Activated CD8-positive, alpha-beta T cell treated with anti-CD3 and anti-CD28 coated beads for 36 hours (primary cell): Measurements from ENCODE around the gene PNKD. TPM values are rescaled to one million over a fixed set of nuclear protein-coding genes. Genes with fewer than 3 reads are reported as not detected.

Source experiments
- ATAC-seq: fragments of 200-7000 bp; cut with Tn5 transposase; one replicate; pipeline ENCODE4 v1.10.0; 2021; ENCODE audit warnings: mild to moderate bottlenecking, moderate library complexity
- CTCF ChIA-PET: fragments of 350-600 bp; sonication (Branson Sonifier 250); formaldehyde crosslinking; loops from one replicate; lab custom pipeline; 2021; ENCODE audit warnings: antibody characterized with exemption; lab: Charles Lee
- POLR2A ChIA-PET: fragments of 350-600 bp; sonication (Branson Sonifier 250); formaldehyde crosslinking; loops from one replicate; lab custom pipeline; 2021; ENCODE audit warnings: antibody characterized with exemption; lab: Charles Lee
- DNase-seq: peaks from one replicate; pipeline ENCODE4 v3.0.0-alpha.2; 2020
- H3K27ac Mint-ChIP-seq: one replicate; pipeline ENCODE4 v1.8.0; 2021; ENCODE audit warnings: mild to moderate bottlenecking, mixed read lengths
- H3K27me3 Mint-ChIP-seq: one replicate; pipeline ENCODE4 v1.8.0; 2021; ENCODE audit warnings: mixed read lengths
- H3K36me3 Mint-ChIP-seq: one replicate; pipeline ENCODE4 v1.8.0; 2021; ENCODE audit warnings: low read depth, mixed read lengths
- H3K4me1 Mint-ChIP-seq: one replicate; pipeline ENCODE4 v1.8.0; 2021; ENCODE audit warnings: low read depth, mixed read lengths
- H3K4me3 Mint-ChIP-seq: one replicate; pipeline ENCODE4 v1.8.0; 2021; ENCODE audit warnings: mild to moderate bottlenecking, moderate library complexity, mixed read lengths
- H3K9me3 Mint-ChIP-seq: one replicate; pipeline ENCODE4 v1.8.0; 2021; ENCODE audit warnings: mixed read lengths
- intact Hi-C: fragments of 100-400 bp; cut with micrococcal nuclease; formaldehyde crosslinking; loops from one replicate; pipeline ENCODE4 v1.10.0; 2022
- total RNA-seq, 2 experiments: library from RNA; stranded (reverse); gene quantifications; one replicate each; pipeline ENCODE4 v1.2.3, GENCODE V29; 2021
- TF ChIP-seq, protein P1 (sequence below): fragments of 200-600 bp; IDR thresholded peaks from one replicate; pipeline ENCODE4 v1.8.0; 2022; ENCODE audit warnings: antibody characterized with exemption, mild to moderate bottlenecking

The PNKD gene
- total RNA-seq, 2 experiments from 2014 or later, result 19.8 to 24.4 TPM

DNA sequence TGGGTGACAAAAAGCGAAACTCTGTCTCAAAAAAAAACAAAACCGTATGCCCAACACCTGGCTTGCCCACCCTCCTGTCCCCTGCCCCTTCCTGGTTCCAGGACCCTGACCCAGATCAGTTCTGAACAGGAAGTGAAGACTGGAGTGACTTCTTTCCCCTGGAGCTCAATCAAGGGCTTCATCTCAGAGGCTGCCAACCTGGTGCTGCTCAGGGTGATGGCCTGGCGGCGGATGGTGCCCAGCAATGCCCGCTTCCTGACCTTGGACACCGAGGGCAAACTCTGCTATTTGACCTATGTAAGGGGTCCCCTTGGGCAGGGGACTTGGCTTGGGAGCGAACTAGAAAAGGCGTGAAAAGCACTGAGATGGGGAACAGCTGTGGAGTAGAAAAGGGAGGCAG, 92.3 kb downstream of the PNKD start:
- H3K4me1 Mint-ChIP-seq, result no peaks in the 10 kb centered on the region
- POLR2A ChIA-PET, result no interaction called here
- DNase-seq, result no peak
- no peaks in the 10 kb centered on the region for H3K9me3 Mint-ChIP-seq
- no peaks in the 10 kb centered on the region for H3K36me3 Mint-ChIP-seq
- ATAC-seq, result no peak
- no peak overlapping the region for H3K27ac Mint-ChIP-seq
- TF ChIP-seq, protein P1, sequence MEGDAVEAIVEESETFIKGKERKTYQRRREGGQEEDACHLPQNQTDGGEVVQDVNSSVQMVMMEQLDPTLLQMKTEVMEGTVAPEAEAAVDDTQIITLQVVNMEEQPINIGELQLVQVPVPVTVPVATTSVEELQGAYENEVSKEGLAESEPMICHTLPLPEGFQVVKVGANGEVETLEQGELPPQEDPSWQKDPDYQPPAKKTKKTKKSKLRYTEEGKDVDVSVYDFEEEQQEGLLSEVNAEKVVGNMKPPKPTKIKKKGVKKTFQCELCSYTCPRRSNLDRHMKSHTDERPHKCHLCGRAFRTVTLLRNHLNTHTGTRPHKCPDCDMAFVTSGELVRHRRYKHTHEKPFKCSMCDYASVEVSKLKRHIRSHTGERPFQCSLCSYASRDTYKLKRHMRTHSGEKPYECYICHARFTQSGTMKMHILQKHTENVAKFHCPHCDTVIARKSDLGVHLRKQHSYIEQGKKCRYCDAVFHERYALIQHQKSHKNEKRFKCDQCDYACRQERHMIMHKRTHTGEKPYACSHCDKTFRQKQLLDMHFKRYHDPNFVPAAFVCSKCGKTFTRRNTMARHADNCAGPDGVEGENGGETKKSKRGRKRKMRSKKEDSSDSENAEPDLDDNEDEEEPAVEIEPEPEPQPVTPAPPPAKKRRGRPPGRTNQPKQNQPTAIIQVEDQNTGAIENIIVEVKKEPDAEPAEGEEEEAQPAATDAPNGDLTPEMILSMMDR, result no peak
- intact Hi-C loops, result no loop called here
- CTCF ChIA-PET, result interaction anchor here (0.8 to 1.7 kb wide), 3 partner anchors 10 to 61 kb away, joined by 3 to 5 read pairs (median 3); no protein-coding TSS in a partner anchor
- no peaks in the 10 kb centered on the region for H3K27me3 Mint-ChIP-seq
- H3K4me3 Mint-ChIP-seq, result no peak overlapping the region

DNA sequence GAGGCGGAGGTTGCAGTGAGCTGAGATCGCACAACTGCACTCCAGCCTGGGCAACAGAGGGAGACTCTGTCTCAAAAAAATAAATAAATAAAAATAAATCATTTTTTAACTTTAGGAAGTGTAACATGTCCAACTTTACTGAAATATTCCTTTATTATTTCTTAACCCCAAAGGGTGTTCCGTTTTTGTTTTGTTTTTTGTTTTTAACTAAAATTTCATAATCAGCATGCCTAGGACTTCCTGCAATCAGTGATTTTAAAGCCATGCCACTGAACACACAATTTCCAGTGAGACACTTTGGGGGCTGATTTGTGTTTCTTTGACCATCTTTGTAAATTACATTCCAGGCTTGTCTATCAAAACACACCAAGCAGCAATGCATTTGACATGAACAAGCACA, 93.4 kb downstream of the PNKD start:
- ChIA-PET CTCF (no interaction called here), POLR2A (interaction anchor here (1.4 kb wide), 1 partner anchor 70 kb away, joined by 4 read pairs; no protein-coding TSS in a partner anchor)
- Mint-ChIP-seq H3K27ac (no peak overlapping the region), H3K36me3 (no peaks in the 10 kb centered on the region), H3K4me3 (no peak overlapping the region), H3K9me3 (no peaks in the 10 kb centered on the region), H3K4me1 (peaks cover 7% of the 10 kb centered on the region), H3K27me3 (peaks cover 1% of the 10 kb centered on the region)
- intact Hi-C loops, result no loop called here
- DNase-seq (no peak), ATAC-seq (no peak)
- TF ChIP-seq, protein P1, result no peak

DNA sequence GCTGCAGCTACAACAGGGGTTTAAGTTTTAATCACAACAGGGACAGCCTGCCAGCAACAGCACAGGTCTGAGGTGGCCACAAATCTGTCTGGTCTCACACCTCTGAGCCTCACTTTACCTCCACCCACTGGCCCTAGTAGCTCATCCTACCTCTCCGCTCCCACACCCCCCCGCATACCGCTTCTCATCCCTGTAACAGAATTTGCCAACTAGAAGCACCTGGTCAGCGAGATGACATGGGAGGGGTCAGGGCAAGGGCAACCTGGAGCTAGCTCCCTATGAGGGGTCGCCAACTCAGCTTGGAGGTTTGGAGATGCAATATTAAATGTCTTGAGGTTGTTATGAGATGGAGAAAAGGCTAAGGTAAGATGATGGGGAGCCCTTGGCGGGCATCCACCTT, 93.9 kb downstream of the PNKD start:
- Mint-ChIP-seq H3K4me1 (peaks cover 10% of the 10 kb centered on the region), H3K4me3 (no peak overlapping the region), H3K36me3 (no peaks in the 10 kb centered on the region), H3K27me3 (peaks cover 1% of the 10 kb centered on the region), H3K9me3 (no peaks in the 10 kb centered on the region), H3K27ac (no peak overlapping the region)
- no peak for ATAC-seq
- intact Hi-C loops, result no loop called here
- no peak for DNase-seq
- ChIA-PET CTCF (no interaction called here), POLR2A (interaction anchor here (1.4 kb wide), 1 partner anchor 71 kb away, joined by 4 read pairs; no protein-coding TSS in a partner anchor)
- TF ChIP-seq, protein P1, result no peak

DNA sequence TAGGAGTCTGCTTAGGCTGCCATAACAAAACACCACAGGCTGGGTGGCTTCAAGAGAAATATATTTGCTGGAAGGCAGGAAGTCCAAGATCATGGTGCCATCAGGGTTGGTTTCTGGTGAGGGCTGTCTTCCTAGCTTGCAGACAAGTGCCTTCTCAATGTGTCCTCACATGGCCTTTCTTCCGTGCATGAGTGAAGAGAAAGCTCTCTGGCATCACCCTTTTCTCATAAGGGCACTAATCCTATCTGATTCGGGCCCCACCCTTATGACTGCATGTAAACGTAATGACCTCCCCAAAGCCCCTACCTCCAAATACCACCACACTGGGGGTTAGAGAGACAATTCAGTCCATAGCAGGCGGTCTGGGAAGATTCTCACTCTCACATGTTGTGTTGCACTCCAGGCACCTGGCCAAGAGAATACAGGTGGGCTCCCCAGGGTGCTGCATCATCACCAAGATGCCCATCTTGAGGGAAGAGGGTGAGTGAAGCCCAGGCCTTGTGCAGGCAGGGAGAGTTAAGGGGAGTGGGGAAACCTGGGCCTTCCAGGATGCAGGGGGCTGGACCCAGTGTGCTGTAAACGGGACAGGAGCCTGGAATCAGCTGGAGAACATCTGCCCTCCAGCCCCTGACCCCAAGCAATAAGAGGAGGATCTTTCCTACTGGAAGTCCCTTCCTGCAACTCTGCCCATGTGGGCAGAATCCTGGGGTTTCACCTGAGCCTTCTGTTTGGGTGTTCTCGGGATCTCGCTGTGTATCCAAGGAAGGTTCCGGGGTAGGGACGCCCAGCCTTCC, 96.5 kb downstream of the PNKD start:
- no peaks in the 10 kb centered on the region for H3K9me3 Mint-ChIP-seq
- no peak for DNase-seq
- peaks cover 16% of the 10 kb centered on the region for H3K4me1 Mint-ChIP-seq
- H3K27ac Mint-ChIP-seq, result peak overlapping the region; percentile 61
- ATAC-seq, result no peak
- H3K4me3 Mint-ChIP-seq, result peak overlapping the region; percentile 66
- ChIA-PET CTCF (interaction anchor here (0.8 to 2.1 kb wide), 5 partner anchors 10 to 76 kb away, joined by 3 to 5 read pairs (median 4); partner anchors contain the start of gene CATIP), POLR2A (no interaction called here)
- no peaks in the 10 kb centered on the region for H3K36me3 Mint-ChIP-seq
- H3K27me3 Mint-ChIP-seq, result peaks cover 1% of the 10 kb centered on the region
- TF ChIP-seq, protein P1, result no peak
- intact Hi-C loops, result no loop called here
